HG03095 (cell line): ENCODE data around the gene BMP7.

Experiments
- ATAC-seq: cut with Tn5 transposase; IDR thresholded peaks from one replicate; pipeline ENCODE4 v1.9.1; 2021; ENCODE audit warnings: moderate library complexity; ENCODE audit not compliant: unreplicated experiment

The BMP7 gene

GRCh38 chr20:57156011-57156729, 110.3 kb downstream of the BMP7 start:
- no peak for ATAC-seq

- ATAC-seq: no peak
Observed at GRCh38 chr20:57155415-57155814, 111.0 kb downstream of the BMP7 start.

GRCh38 chr20:57153238-57153905, 113.1 kb downstream of the BMP7 start:
- ATAC-seq: no peak

- ATAC-seq: no peak
Observed at GRCh38 chr20:57152557-57152956, 113.9 kb downstream of the BMP7 start.

- no peak for ATAC-seq
Observed at GRCh38 chr20:57150559-57150958, 115.9 kb downstream of the BMP7 start.

GRCh38 chr20:57148263-57148662, 118.2 kb downstream of the BMP7 start:
- no peak for ATAC-seq

- ATAC-seq: no peak
Observed at GRCh38 chr20:57147185-57147584, 119.3 kb downstream of the BMP7 start.

- ATAC-seq: no peak
Observed at GRCh38 chr20:57146155-57146554, 120.3 kb downstream of the BMP7 start.

- ATAC-seq: no peak
Observed at GRCh38 chr20:57145089-57145631, 121.3 kb downstream of the BMP7 start.

- ATAC-seq: no peak
Observed at GRCh38 chr20:57143173-57143572, 123.3 kb downstream of the BMP7 start.

GRCh38 chr20:57142667-57143066, 123.8 kb downstream of the BMP7 start:
- ATAC-seq: no peak

GRCh38 chr20:57141492-57141891, 124.9 kb downstream of the BMP7 start:
- ATAC-seq: no peak

- ATAC-seq: no peak
Observed at GRCh38 chr20:57140416-57140965, 126.0 kb downstream of the BMP7 start.

GRCh38 chr20:57139342-57140093, 126.9 kb downstream of the BMP7 start:
- no peak for ATAC-seq

GRCh38 chr20:57138198-57138995, 128.0 kb downstream of the BMP7 start:
- ATAC-seq: no peak

- ATAC-seq: no peak
Observed at GRCh38 chr20:57137676-57138075, 128.8 kb downstream of the BMP7 start.

GRCh38 chr20:57136734-57137133, 129.7 kb downstream of the BMP7 start:
- no peak for ATAC-seq

GRCh38 chr20:57135875-57136274, 130.6 kb downstream of the BMP7 start:
- ATAC-seq: no peak

- ATAC-seq: no peak
Observed at GRCh38 chr20:57134804-57135203, 131.6 kb downstream of the BMP7 start.

- ATAC-seq: no peak
Observed at GRCh38 chr20:57133926-57134650, 132.4 kb downstream of the BMP7 start.
